SK-N-SH (cell line): ENCODE data around the gene BEST1.

Source experiments
- CTCF ChIP-seq: fragments of 200-600 bp; sonication (generic); IDR thresholded peaks from 2 replicates; pipeline ENCODE4 v1.6.1; 2017; ENCODE audit warnings: antibody characterized with exemption, mild to moderate bottlenecking, moderate library complexity
- EP300 ChIP-seq, 2 experiments: IDR thresholded peaks; 2 replicates each; pipeline versions ENCODE4 v1.4.0 to v1.6.1; 2012; ENCODE audit warnings: borderline replicate concordance in 1 of 2, low read depth in 1 of 2, low read length in 1 of 2
- EZH2phosphoT487 ChIP-seq: fragments of 200-600 bp; sonication (generic); IDR thresholded peaks from 2 replicates; pipeline ENCODE4 v1.6.1; 2017; ENCODE audit warnings: low read depth, mixed run types, mild to moderate bottlenecking, antibody characterized with exemption, moderate library complexity, borderline replicate concordance
- JUND ChIP-seq: IDR thresholded peaks from 2 replicates; pipeline ENCODE4 v1.4.0; 2012
- PBX3 ChIP-seq: IDR thresholded peaks from 2 replicates; pipeline ENCODE4; 2012
- RXRA ChIP-seq: IDR thresholded peaks from 2 replicates; pipeline ENCODE4 v1.4.0; 2012; ENCODE audit warnings: low read depth, mild to moderate bottlenecking, borderline replicate concordance
- SMC3 ChIP-seq: IDR thresholded peaks from 2 replicates; pipeline ENCODE4 v1.6.1; 2012; ENCODE audit warnings: low read depth, low read length, improper control_type of control experiment
- TEAD4 ChIP-seq: IDR thresholded peaks from 2 replicates; pipeline ENCODE4 v1.4.0; 2012; ENCODE audit warnings: mild to moderate bottlenecking, borderline replicate concordance; ENCODE audit not compliant: insufficient read depth
- YY1 ChIP-seq: IDR thresholded peaks from 2 replicates; pipeline ENCODE4 v1.4.0; 2012; ENCODE audit warnings: low read depth, mild to moderate bottlenecking
- TF ChIP-seq, protein P1 (sequence below): IDR thresholded peaks from 2 replicates; pipeline ENCODE4 v1.6.1; 2012; ENCODE audit warnings: mild to moderate bottlenecking, low read depth, low read length, moderate library complexity
- TF ChIP-seq, protein P2 (sequence below): fragments of 150-350 bp; IDR thresholded peaks from 2 replicates; pipeline ENCODE4 v1.6.1; 2017; ENCODE audit warnings: antibody characterized with exemption, low read length, low read depth, borderline replicate concordance

GRCh38 chr11:61967116-61967923, 17.2 kb downstream of the BEST1 start, which contains the start of gene FTH1:
- TF ChIP-seq CTCF (no peak), EP300 (IDR thresholded peaks at IDR 0.05; ENCODE audit: borderline replicate concordance in 1 of 2, low read depth in 1 of 2, low read length in 1 of 2) (peak; percentile 8 to 29; a peak in 2 of 4 replicates), TEAD4 (no peak), RXRA (no peak; the same call in 1 of the 2 replicates), JUND (no peak), YY1 (peak; percentile 68; the same call in 1 of the 2 replicates), EZH2phosphoT487 (no peak), PBX3 (0 out of 2 replicates have a peak, but pooled peaks have one; percentile 3), SMC3 (no peak)
- TF ChIP-seq, protein P1, sequence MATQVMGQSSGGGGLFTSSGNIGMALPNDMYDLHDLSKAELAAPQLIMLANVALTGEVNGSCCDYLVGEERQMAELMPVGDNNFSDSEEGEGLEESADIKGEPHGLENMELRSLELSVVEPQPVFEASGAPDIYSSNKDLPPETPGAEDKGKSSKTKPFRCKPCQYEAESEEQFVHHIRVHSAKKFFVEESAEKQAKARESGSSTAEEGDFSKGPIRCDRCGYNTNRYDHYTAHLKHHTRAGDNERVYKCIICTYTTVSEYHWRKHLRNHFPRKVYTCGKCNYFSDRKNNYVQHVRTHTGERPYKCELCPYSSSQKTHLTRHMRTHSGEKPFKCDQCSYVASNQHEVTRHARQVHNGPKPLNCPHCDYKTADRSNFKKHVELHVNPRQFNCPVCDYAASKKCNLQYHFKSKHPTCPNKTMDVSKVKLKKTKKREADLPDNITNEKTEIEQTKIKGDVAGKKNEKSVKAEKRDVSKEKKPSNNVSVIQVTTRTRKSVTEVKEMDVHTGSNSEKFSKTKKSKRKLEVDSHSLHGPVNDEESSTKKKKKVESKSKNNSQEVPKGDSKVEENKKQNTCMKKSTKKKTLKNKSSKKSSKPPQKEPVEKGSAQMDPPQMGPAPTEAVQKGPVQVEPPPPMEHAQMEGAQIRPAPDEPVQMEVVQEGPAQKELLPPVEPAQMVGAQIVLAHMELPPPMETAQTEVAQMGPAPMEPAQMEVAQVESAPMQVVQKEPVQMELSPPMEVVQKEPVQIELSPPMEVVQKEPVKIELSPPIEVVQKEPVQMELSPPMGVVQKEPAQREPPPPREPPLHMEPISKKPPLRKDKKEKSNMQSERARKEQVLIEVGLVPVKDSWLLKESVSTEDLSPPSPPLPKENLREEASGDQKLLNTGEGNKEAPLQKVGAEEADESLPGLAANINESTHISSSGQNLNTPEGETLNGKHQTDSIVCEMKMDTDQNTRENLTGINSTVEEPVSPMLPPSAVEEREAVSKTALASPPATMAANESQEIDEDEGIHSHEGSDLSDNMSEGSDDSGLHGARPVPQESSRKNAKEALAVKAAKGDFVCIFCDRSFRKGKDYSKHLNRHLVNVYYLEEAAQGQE = no peak; the same call in 1 of the 2 replicates
- TF ChIP-seq, protein P2, sequence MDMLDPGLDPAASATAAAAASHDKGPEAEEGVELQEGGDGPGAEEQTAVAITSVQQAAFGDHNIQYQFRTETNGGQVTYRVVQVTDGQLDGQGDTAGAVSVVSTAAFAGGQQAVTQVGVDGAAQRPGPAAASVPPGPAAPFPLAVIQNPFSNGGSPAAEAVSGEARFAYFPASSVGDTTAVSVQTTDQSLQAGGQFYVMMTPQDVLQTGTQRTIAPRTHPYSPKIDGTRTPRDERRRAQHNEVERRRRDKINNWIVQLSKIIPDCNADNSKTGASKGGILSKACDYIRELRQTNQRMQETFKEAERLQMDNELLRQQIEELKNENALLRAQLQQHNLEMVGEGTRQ = no peak
